Astrocyte (in vitro differentiated cells and primary cell): ENCODE data around the gene ASPSCR1. TPM values are rescaled to one million over a fixed set of nuclear protein-coding genes. Genes with fewer than 3 reads are reported as not detected.
"Not testable (repeated sequence)": the region's sequence is repeated elsewhere in the genome, so short reads cannot be mapped to it uniquely, and the experiment has no call there.

Experiments
- DNase-seq: peaks from one replicate; pipeline ENCODE4 v3.0.0-alpha.2; 2010; ENCODE audit warnings: low read depth
- FAIRE-seq: peaks from 2 replicates; lab custom pipeline; 2011; peaks lifted over from hg19 to GRCh38; lab: Jason Lieb, UNC
- H2AFZ ChIP-seq: 2 replicates; pipeline ENCODE4 v1.6.0; 2012; ENCODE audit warnings: low read depth, low read length, inconsistent platforms
- H3K27ac ChIP-seq: 2 replicates; pipeline ENCODE4 v1.5.1; 2011; ENCODE audit warnings: low read depth, low read length, inconsistent platforms
- H3K27me3 ChIP-seq: 2 replicates; pipeline ENCODE4 v1.6.0; 2011; ENCODE audit warnings: low read length, inconsistent platforms; ENCODE audit not compliant: insufficient read depth
- H3K36me3 ChIP-seq: 2 replicates; pipeline ENCODE4 v1.5.1; 2011; ENCODE audit warnings: low read length, inconsistent platforms; ENCODE audit not compliant: insufficient read depth
- H3K4me1 ChIP-seq: 2 replicates; pipeline ENCODE4 v1.5.1; 2011; ENCODE audit warnings: low read length, inconsistent platforms; ENCODE audit not compliant: insufficient read depth
- H3K4me2 ChIP-seq: 2 replicates; pipeline ENCODE4 v1.6.0; 2012; ENCODE audit warnings: low read length, inconsistent platforms
- H3K4me3 ChIP-seq: 2 replicates; pipeline ENCODE4 v1.5.1; 2011; ENCODE audit warnings: low read depth, mild to moderate bottlenecking, low read length, inconsistent platforms; ENCODE audit not compliant: insufficient read depth
- H3K79me2 ChIP-seq: 2 replicates; pipeline ENCODE4 v1.6.0; 2012; ENCODE audit warnings: mild to moderate bottlenecking, low read length, inconsistent platforms; ENCODE audit not compliant: insufficient read depth
- H3K9ac ChIP-seq: 2 replicates; pipeline ENCODE4 v1.6.0; 2012; ENCODE audit warnings: mild to moderate bottlenecking, low read length, inconsistent platforms
- H3K9me3 ChIP-seq: 2 replicates; pipeline ENCODE4 v1.5.1; 2012; ENCODE audit warnings: low read depth, mild to moderate bottlenecking, low read length, inconsistent platforms; ENCODE audit not compliant: insufficient read depth
- H4K20me1 ChIP-seq: 2 replicates; pipeline ENCODE4 v1.6.0; 2012; ENCODE audit warnings: low read length, inconsistent platforms; ENCODE audit not compliant: insufficient read depth
- H3K27ac Mint-ChIP-seq: one replicate; pipeline ENCODE4 v1.8.0; 2021; ENCODE audit warnings: mild to moderate bottlenecking, mixed read lengths; ENCODE audit not compliant: unreplicated experiment
- H3K27me3 Mint-ChIP-seq: one replicate; pipeline ENCODE4 v1.8.0; 2021; ENCODE audit warnings: low read depth, mixed read lengths; ENCODE audit not compliant: unreplicated experiment
- H3K36me3 Mint-ChIP-seq: one replicate; pipeline ENCODE4 v1.8.0; 2021; ENCODE audit warnings: low read depth, mixed read lengths; ENCODE audit not compliant: unreplicated experiment
- H3K4me1 Mint-ChIP-seq: one replicate; pipeline ENCODE4 v1.8.0; 2021; ENCODE audit warnings: low read depth, mixed read lengths; ENCODE audit not compliant: unreplicated experiment
- H3K4me3 Mint-ChIP-seq: one replicate; pipeline ENCODE4 v1.8.0; 2021; ENCODE audit warnings: mild to moderate bottlenecking, moderate library complexity, mixed read lengths; ENCODE audit not compliant: unreplicated experiment
- H3K9me3 Mint-ChIP-seq: one replicate; pipeline ENCODE4 v1.8.0; 2021; ENCODE audit warnings: mild to moderate bottlenecking, mixed read lengths; ENCODE audit not compliant: unreplicated experiment
- CTCF ChIP-seq: IDR thresholded peaks from 2 replicates; pipeline ENCODE4 v1.5.1; 2011; ENCODE audit warnings: low read depth, mild to moderate bottlenecking, inconsistent platforms, low read length, moderate library complexity; ENCODE audit not compliant: insufficient read depth
- EZH2 ChIP-seq: IDR thresholded peaks from 2 replicates; pipeline ENCODE4 v1.6.1; 2012; ENCODE audit warnings: mild to moderate bottlenecking, low read length, inconsistent platforms; ENCODE audit not compliant: insufficient read depth
- total RNA-seq: library from RNA; stranded (reverse); gene quantifications from 2 replicates; pipeline ENCODE4 v1.2.1, GENCODE V29; 2021

The ASPSCR1 gene
- total RNA-seq, 1 donor from 2014 or later = 25.5 TPM

- H3K4me3 Mint-ChIP-seq = peak within 1 kb of the TSS; percentile 82
- Histone ChIP-seq H3K4me3 (peak within 1 kb of the TSS; percentile 72), H3K9me3 (no peaks in the 10 kb centered on the region), H3K4me2 (peak within 1 kb of the TSS; percentile 99), H4K20me1 (peaks cover 3% of the 10 kb centered on the region), H3K9ac (peak within 1 kb of the TSS; percentile 84), H3K36me3 (no peaks in the 10 kb centered on the region), H3K27ac (peak within 1 kb of the TSS; percentile 59), H3K79me2 (peaks cover 10% of the 10 kb centered on the region), H3K27me3 (no peaks in the 10 kb centered on the region), H3K4me1 (peaks cover 11% of the 10 kb centered on the region), H2AFZ (peak within 1 kb of the TSS; percentile 81)
- H3K4me1 Mint-ChIP-seq = peaks cover 2% of the 10 kb centered on the region
- no peak for FAIRE-seq
- H3K9me3 Mint-ChIP-seq = peaks cover 2% of the 10 kb centered on the region
- peaks cover 4% of the 10 kb centered on the region for H3K27me3 Mint-ChIP-seq
- peak; percentile 90 for DNase-seq
- H3K36me3 Mint-ChIP-seq = peaks cover 11% of the 10 kb centered on the region
- no peak within 1 kb of the TSS for H3K27ac Mint-ChIP-seq
- TF ChIP-seq CTCF = peak; percentile 34
- no peak for TF ChIP-seq EZH2
These were observed 59.9 kb downstream of the ASPSCR1 start, which contains the start of gene DCXR for GRCh38 chr17:82037092-82037888. Gene DCXR (minus strand): TSS chr17:82037697. CDS start chr17:82037682, 15 bp downstream.

- peaks cover 2% of the 10 kb centered on the region for H3K9me3 Mint-ChIP-seq
- no peaks in the 10 kb centered on the region for H3K9me3 ChIP-seq
- H2AFZ ChIP-seq = peak overlapping the region; percentile 39
- H3K36me3 Mint-ChIP-seq = peaks cover 11% of the 10 kb centered on the region
- no peak overlapping the region for H3K9ac ChIP-seq
- no peak for DNase-seq
- H3K4me3 ChIP-seq = peak overlapping the region; percentile 72
- no peak overlapping the region for H3K27ac Mint-ChIP-seq
- H3K27me3 ChIP-seq = no peaks in the 10 kb centered on the region
- no peak for FAIRE-seq
- no peaks in the 10 kb centered on the region for H3K36me3 ChIP-seq
- peak overlapping the region; percentile 82 for H3K4me3 Mint-ChIP-seq
- TF ChIP-seq EZH2 (no peak), CTCF (no peak)
- H3K4me1 ChIP-seq = peaks cover 8% of the 10 kb centered on the region
- peaks cover 3% of the 10 kb centered on the region for H4K20me1 ChIP-seq
- H3K27ac ChIP-seq = no peak overlapping the region
- peaks cover 2% of the 10 kb centered on the region for H3K4me1 Mint-ChIP-seq
- peaks cover 10% of the 10 kb centered on the region for H3K79me2 ChIP-seq
- peaks cover 4% of the 10 kb centered on the region for H3K27me3 Mint-ChIP-seq
- peak overlapping the region; percentile 99 for H3K4me2 ChIP-seq
These were observed 60.4 kb downstream of the ASPSCR1 start for GRCh38 chr17:82037889-82038195.

- H3K27ac ChIP-seq, FAIRE-seq, H3K27me3 Mint-ChIP-seq, H3K27ac Mint-ChIP-seq, H2AFZ ChIP-seq, H3K79me2 ChIP-seq, H3K4me2 ChIP-seq, DNase-seq, H3K9ac ChIP-seq, H4K20me1 ChIP-seq, H3K36me3 ChIP-seq, H3K4me1 ChIP-seq, H3K4me1 Mint-ChIP-seq, H3K4me3 ChIP-seq, H3K27me3 ChIP-seq, H3K9me3 ChIP-seq, H3K9me3 Mint-ChIP-seq: not testable (repeated sequence)
- peak overlapping the region; percentile 20 for H3K4me3 Mint-ChIP-seq
- peaks cover 11% of the 10 kb centered on the region for H3K36me3 Mint-ChIP-seq
These were observed 61.5 kb downstream of the ASPSCR1 start for GRCh38 chr17:82038796-82039409.
